Activated CD4-positive, alpha-beta T cell treated with anti-CD3 and anti-CD28 coated beads for 36 hours (primary cell): Measurements from ENCODE around the gene TTC4. TPM values are rescaled to one million over a fixed set of nuclear protein-coding genes. Genes with fewer than 3 reads are reported as not detected.

Experiments
- ATAC-seq: fragments of 200-7000 bp; cut with Tn5 transposase; one replicate; pipeline ENCODE4 v1.10.0; 2021; ENCODE audit warnings: mild to moderate bottlenecking, moderate library complexity
- CTCF ChIA-PET: fragments of 350-600 bp; sonication (Branson Sonifier 250); formaldehyde crosslinking; loops from one replicate; lab custom pipeline; 2021; ENCODE audit warnings: antibody characterized with exemption; lab: Charles Lee
- POLR2A ChIA-PET: fragments of 350-600 bp; sonication (Branson Sonifier 250); formaldehyde crosslinking; loops from one replicate; lab custom pipeline; 2021; ENCODE audit warnings: antibody characterized with exemption, inconsistent platforms; lab: Charles Lee
- DNase-seq: peaks from one replicate; pipeline ENCODE4 v3.0.0-alpha.2; 2020
- H3K27ac Mint-ChIP-seq: one replicate; pipeline ENCODE4 v1.8.0; 2021; ENCODE audit warnings: mixed read lengths
- H3K27me3 Mint-ChIP-seq: one replicate; pipeline ENCODE4 v1.8.0; 2021; ENCODE audit warnings: mixed read lengths
- H3K36me3 Mint-ChIP-seq: one replicate; pipeline ENCODE4 v1.8.0; 2021; ENCODE audit warnings: low read depth, mixed read lengths
- H3K4me1 Mint-ChIP-seq: one replicate; pipeline ENCODE4 v1.8.0; 2021; ENCODE audit warnings: mixed read lengths
- H3K4me3 Mint-ChIP-seq: one replicate; pipeline ENCODE4 v1.8.0; 2021; ENCODE audit warnings: mild to moderate bottlenecking, moderate library complexity, mixed read lengths
- H3K9me3 Mint-ChIP-seq: one replicate; pipeline ENCODE4 v1.8.0; 2021; ENCODE audit warnings: low read depth, mixed read lengths
- intact Hi-C, 2 experiments: fragments of 100-400 bp; cut with DNase I in 1 of 2; cut with micrococcal nuclease in 1 of 2; formaldehyde crosslinking; loops; one replicate each; pipeline versions ENCODE4 v1.14.2 to v1.15.1; 2022 to 2024; cut with DNase I, micrococcal nuclease
- total RNA-seq, 2 experiments: library from RNA; stranded (reverse); gene quantifications; one replicate each; pipeline ENCODE4 v1.2.3, GENCODE V29; 2021

Gene TTC4
- total RNA-seq, 2 experiments from 2014 or later: 34.4 to 36.1 TPM

- H3K4me1 Mint-ChIP-seq: no peaks in the 10 kb centered on the region
- no peak overlapping the region for H3K27ac Mint-ChIP-seq
- peaks cover 2% of the 10 kb centered on the region for H3K36me3 Mint-ChIP-seq
- H3K4me3 Mint-ChIP-seq: no peak overlapping the region
- intact Hi-C loops: no loop called here
- no peak for ATAC-seq
- no peaks in the 10 kb centered on the region for H3K27me3 Mint-ChIP-seq
- CTCF ChIA-PET: no interaction called here
- POLR2A ChIA-PET: no interaction called here
- H3K9me3 Mint-ChIP-seq: no peaks in the 10 kb centered on the region
- no peak for DNase-seq
These were observed 71.1 kb downstream of the TTC4 start for GRCh38 chr1:54786778-54787177.

- ATAC-seq (no peak), DNase-seq (no peak)
- H3K27me3 Mint-ChIP-seq: no peaks in the 10 kb centered on the region
- CTCF ChIA-PET: no interaction called here
- H3K27ac Mint-ChIP-seq: no peak overlapping the region
- H3K9me3 Mint-ChIP-seq: peaks cover 2% of the 10 kb centered on the region
- POLR2A ChIA-PET: no interaction called here
- no peak overlapping the region for H3K4me3 Mint-ChIP-seq
- intact Hi-C loops: no loop called here
- H3K36me3 Mint-ChIP-seq: peaks cover 5% of the 10 kb centered on the region
- no peaks in the 10 kb centered on the region for H3K4me1 Mint-ChIP-seq
These were observed 71.9 kb downstream of the TTC4 start for GRCh38 chr1:54787604-54788003.

DNA sequence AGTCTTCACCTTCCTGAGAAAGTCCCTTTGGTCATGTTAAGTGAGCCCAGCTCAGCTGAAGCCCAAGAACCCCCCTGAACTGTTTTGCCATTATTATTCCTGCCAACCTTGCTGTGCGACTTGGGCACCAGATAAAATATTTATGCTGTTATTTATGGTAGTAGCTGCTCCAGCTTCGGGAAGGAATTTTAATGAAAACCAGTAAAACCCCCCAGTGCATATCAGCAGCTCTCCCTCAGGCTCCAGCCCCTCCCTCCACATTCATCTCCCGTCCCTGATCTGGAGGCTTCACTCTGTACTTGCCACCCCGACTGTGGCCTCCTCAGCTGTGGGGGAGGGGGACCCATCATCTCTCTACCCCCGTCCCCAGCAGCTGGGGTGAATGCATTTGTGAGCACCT, 72.8 kb downstream of the TTC4 start:
- Mint-ChIP-seq H3K27ac (no peak overlapping the region), H3K27me3 (no peaks in the 10 kb centered on the region), H3K36me3 (peaks cover 5% of the 10 kb centered on the region), H3K4me1 (no peaks in the 10 kb centered on the region), H3K4me3 (no peak overlapping the region), H3K9me3 (peaks cover 2% of the 10 kb centered on the region)
- CTCF ChIA-PET: no interaction called here
- ATAC-seq (no peak), DNase-seq (no peak)
- POLR2A ChIA-PET: no interaction called here
- intact Hi-C loops: no loop called here

GRCh38 chr1:54791880-54792522, 76.3 kb downstream of the TTC4 start:
- ChIA-PET CTCF (interaction anchor here (0.7 to 2.3 kb wide), 8 partner anchors 9 to 122 kb away, joined by 3 to 14 read pairs (median 5); partner anchors contain the start of gene TTC22), POLR2A (interaction anchor here (0.5 to 1.0 kb wide), 3 partner anchors 20 to 154 kb away, joined by 3 read pairs; no protein-coding TSS in a partner anchor)
- Mint-ChIP-seq H3K4me1 (peaks cover 19% of the 10 kb centered on the region), H3K27me3 (no peaks in the 10 kb centered on the region), H3K27ac (peak overlapping the region; percentile 22), H3K4me3 (no peak overlapping the region), H3K9me3 (peaks cover 2% of the 10 kb centered on the region), H3K36me3 (peaks cover 5% of the 10 kb centered on the region)
- DNase-seq (peak; percentile 84), ATAC-seq (peak; percentile 45)
- intact Hi-C loops: loop anchor here (1.0 to 10.0 kb wide), 2 partner anchors 120 to 907 kb away; partner anchors contain the start of gene YIPF1 (in 1 of the 2)

Other genes starting within 250 kb of the TTC4 start
- 1 to 10 TPM; 2.0 TPM for gene ACOT11, start 167.6 kb upstream of the TTC4 start, total RNA-seq
- not detected for gene FAM151A, start 92.3 kb upstream of the TTC4 start, total RNA-seq
- under 1 TPM; 0.16 to 0.25 TPM for gene MROH7, start 74.1 kb upstream of the TTC4 start, total RNA-seq
- gene PARS2, start 48.7 kb downstream of the TTC4 start, total RNA-seq: 1 to 10 TPM; 6.3 to 6.8 TPM
- gene TTC22, start 85.5 kb downstream of the TTC4 start, total RNA-seq: 1 to 10 TPM; 4.1 to 4.2 TPM
- 10 to 100 TPM; 78.4 to 80.6 TPM for gene DHCR24, start 171.3 kb downstream of the TTC4 start, total RNA-seq